HG03139 (cell line): ENCODE data around the gene ZNF277.
"Not testable (repeated sequence)": the region's sequence is repeated elsewhere in the genome, so short reads cannot be mapped to it uniquely, and the experiment has no call there.

Experiments used
- ATAC-seq: cut with Tn5 transposase; IDR thresholded peaks from one replicate; pipeline ENCODE4 v1.9.1; 2021; ENCODE audit not compliant: unreplicated experiment

ZNF277 gene

DNA sequence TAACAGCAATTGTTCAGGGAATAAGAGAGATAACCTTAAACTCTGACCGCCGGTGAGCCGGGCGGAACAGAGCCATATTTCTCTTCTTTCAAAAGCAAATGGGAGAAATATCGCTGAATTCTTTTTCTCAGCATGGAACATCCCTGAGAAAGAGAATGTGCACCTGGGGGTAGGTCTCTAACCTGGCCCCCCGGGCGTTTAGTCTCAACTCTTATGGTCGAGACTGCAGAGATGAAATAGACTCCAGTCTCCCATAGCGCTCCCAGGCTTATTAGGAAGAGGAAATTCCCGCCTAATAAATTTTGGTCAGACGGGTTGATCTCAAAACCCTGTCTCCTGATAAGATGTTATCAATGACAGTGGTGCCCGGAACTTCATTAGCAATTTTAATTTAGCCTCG, 43.5 kb downstream of the ZNF277 start:
- ATAC-seq, result not testable (repeated sequence)

DNA sequence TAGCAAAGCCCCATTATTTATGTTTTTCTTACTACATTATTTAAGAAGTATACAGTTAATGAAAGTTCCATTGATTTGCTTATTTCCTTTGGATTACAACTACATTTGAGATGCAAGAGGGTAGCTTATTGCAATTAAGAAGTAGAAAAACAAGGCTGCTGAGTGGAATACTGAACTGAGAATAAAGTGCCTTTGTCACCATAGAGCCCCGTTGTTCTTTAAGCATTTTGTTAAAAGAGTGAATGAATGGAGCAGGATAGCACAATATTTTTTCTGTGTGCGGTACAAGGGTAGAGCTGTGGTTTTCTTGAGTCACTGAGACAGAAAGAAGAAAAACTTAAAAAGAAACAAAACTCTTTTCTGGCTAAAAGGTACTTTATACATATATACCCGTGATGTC, 45.6 kb downstream of the ZNF277 start:
- no peak for ATAC-seq

DNA sequence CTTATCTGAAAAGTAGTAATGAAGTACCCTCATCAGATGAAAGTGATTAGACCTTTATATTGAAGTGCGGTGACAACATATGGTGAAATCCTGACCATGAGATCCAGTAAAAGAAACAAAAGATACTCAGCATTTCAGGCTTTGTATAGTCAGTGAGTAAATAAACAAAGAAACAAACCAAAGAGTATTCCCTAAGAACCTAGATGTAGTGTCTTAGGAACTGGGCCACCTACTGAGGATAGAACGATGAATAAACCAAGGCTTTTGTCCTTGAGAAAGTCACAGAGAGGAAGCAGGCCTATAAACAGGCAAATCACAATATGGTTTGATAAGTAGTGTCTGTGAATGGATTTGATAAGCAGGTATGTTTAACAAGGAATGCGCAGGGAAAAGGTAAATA, 46.2 kb downstream of the ZNF277 start:
- no peak for ATAC-seq

DNA sequence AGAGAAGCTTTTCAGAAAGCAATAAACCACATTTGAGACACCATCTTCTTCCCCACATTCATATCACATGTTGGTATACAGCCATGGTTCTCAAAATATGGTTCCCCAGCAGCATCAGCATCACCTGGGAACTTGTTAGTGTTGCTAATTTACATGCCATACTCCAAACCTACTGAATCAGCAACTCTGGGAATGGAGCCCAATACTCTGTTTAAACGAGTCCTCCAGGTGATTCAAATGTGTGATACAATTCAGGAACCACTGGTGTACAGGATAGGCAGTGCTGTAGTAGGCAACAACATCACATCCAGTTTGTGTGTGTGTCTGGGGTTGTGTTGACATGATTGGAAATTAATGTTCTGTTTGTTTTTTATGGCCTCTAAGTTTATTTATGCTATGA, 47.7 kb downstream of the ZNF277 start:
- ATAC-seq, result no peak

DNA sequence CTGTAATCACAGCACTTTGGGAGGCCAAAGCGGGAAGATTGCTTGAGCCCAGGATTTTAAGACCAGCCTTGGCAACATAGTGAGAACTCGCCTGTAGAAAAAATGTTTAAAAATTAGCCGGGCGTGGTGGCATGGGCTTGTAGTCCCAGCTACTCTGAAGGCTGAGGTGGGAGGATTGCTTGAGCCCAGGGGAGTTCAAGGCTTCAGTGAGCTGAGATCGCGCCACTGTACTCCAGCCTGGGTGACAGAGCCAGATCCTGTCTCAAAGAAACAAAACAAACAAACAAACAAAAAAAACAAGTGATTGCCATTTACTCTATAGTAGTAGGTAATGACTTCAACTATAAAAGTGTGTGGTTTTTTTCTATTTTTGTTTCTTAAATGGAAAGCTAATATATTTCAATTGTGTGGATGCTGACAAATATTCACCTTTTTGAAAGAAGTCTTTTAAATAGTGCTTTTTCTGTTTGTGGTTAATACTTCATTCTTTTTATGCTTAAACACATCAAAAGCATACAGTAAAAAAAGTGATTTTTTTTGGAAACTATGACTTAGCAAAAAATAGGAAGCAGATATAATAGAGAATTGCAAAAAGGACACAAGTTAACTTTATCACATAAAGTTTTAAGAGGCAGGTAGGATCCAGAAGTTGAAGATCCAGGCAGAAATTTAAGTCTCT, 48.4 kb downstream of the ZNF277 start:
- no peak for ATAC-seq

DNA sequence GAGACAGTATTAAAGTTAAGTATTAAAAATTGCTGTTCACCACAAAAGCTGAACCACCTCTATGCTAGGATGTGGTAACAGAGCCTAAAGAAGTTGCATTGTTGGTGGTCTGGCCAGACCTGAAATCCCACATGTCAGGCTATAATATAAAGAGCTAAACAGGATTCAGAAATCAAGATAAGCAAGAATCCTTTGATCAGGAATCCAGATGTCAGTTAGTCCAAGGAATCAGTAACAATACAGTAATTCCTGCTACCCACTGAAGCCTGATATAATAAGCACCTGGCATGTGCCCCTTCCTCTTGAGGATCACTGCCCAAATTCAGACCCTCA, 48.9 kb downstream of the ZNF277 start:
- ATAC-seq, result no peak

DNA sequence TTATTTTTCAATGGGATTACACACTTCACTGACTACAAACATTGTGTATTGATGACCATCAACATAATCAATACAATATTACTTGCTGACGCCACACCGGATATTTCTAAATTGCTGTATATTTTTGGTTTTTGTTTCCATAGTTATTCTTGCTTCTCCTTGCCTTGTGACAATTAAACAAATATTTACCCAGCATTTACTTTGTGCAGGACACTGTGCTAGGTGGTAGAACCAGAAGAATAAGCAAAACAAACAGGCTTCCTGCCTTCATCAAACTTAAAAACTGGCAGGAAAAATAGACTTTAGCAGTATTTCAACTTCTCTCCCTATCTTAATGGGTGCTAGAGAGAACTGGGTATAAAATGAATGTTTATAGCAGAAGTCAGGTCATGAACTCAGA, 50.6 kb downstream of the ZNF277 start:
- no peak for ATAC-seq

DNA sequence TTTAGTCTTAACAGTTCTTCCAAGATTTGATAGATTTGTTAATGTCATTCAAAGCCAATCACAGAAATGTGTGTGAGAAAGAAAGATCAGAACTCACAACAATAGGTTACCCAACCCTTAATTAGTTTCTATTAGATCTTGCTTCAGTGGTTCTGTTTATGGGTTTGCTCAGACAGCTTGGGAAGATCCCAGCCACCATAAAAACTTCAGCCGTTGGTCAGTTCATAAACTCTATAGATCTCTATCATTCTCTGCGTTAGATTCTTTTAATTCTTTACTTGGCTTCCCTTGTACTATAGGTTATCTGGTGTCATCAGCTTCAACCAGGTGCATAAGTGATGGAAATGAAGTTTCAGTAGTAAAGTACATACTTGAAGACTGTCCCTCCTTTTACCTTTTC, 54.4 kb downstream of the ZNF277 start:
- no peak for ATAC-seq

DNA sequence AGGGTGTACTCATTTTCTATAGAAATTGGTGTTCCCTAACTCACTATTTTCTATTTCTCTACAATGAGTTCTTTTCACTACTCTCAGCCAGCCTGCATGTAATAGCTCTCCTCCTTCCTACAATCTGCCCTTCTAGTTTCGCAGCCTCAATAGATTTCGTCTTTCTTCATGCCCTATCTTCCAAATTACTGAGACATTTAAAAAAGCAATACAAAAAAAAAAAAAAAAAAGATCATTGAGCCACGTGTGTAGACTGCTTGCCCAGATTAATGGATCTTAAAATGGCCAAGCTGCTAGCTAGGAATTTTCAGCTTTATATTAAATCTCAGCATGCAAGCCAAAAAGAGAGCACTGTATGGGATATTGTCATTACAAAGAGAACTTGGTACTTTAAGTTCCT, 55.5 kb downstream of the ZNF277 start:
- ATAC-seq, result no peak

DNA sequence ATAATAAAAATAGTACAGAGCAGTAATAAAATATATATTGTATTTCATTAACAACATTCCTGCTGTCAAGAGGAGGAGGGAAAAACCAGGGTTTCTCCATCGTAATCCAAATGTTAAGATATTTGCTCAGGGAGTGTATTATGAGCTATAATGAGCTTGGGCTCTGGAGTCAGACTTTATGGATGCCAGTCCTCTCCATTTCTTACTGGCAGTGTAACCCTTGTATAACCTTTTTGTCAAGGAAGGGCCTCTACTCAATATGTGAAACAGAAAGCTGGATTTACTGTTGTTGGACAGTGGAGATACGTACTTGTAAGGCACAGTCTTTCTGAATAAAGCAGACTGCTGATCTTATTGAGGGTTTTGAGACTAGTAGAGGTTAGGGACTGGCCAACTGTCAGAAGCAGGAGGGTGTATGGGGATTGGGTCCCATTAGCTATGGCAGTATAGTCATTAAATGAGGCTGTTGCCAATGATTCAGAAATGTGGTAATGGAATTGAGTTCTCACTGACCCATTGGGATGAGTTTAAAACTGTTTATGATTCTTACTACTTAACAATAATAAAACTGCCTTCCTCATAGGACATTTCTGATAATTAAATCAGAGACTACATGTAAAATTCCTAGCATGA, 56.5 kb downstream of the ZNF277 start:
- no peak for ATAC-seq

DNA sequence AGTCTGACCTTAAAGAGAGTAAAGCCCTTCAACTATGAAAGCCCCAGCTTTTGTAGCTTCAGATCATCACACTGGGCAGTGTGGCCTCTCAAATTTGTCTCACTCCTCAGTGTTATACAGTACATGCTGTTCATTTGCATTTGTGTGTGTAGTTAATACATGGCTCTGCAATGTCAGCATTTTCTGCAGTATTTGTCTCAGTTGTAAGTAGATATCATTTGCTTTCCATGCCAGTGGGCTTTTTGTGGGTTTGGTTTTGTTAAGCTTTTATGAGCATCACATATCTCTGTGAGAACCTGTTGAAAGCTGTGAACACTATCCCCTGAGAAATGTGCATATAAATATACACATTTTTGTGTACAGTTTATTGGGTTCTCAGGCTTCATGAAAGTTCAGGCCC, 57.0 kb downstream of the ZNF277 start:
- ATAC-seq, result no peak

DNA sequence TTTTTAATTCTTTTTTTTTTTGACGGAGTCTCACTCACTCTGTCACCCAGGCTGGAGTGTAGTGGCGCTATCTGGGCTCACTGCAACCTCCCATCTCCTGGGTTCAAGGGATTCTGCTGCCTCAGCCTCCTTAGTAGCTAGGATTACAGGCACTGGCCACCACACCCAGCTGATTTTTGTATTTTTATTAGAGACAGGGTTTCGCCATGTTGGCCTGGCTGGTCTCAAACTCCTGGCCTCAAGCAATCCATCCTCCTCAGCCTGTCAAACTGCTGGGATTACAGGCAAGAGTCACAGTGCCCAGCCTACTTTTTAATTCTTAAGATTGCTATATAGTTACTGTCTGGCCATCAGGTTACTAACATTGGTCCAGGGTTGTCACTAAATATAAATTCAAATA, 59.6 kb downstream of the ZNF277 start:
- ATAC-seq, result no peak

DNA sequence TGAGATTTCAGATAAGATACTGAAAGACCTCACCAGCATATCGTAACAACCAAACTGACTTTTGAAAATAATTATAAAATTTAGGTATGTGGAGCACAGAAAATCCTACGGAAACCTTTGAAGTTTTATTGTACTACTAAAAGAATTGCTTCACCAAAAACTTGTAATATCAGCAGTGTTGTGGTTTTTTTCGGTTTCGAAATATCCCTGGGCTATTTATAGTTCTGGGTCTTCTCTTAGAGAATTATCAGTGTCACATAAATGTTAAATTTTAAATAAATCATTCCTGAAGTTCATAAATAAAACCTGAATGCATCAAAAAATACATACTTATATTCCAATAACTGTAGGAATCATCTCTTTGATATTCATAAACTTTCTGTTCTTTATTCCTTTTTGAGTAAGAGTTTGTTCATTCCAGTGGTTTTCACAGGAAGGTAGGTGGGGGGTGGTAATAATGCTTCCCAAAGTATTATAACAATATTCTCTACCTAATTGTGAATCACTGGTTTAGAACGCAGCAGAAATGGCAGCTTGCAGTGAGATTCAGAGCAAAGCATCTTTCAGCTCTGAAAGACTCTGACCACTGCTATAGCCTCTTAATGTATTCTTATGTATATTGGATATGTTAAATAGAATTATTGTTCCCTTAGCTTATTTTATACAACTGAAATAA, 60.2 kb downstream of the ZNF277 start:
- no peak for ATAC-seq

DNA sequence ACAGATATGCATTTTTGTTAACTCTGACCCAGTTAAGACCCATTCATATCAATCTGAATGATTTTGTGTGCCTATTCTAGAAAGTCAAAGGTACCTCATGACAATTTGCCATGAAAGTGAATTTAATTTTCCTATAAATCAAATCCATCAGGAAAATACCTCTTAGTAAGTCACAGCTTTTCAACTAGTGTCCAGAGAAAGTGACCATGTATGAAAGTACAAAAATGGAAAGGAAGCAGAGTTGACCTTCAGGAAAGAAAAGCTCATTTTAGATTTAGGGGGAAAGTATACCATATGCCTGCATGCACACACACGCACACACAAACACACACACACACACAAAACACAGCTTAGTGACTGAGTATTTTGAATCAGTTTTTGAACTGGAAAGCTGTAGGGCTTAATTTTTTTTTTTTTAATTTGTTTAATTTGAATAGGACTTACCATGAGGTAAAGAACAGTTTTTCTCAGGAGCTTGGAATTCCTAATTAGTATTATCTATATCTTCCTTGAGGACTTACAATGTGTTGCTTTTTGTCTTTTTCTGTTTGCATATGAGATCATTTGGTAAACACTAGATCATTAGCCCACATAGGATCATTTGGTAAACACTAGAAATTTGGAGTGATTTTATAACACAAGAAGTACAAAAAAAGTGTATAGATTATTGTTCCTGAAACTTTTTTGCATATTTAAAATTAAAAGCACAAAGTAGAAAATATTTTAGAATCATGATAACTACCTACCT, 61.6 kb downstream of the ZNF277 start:
- ATAC-seq, result no peak

DNA sequence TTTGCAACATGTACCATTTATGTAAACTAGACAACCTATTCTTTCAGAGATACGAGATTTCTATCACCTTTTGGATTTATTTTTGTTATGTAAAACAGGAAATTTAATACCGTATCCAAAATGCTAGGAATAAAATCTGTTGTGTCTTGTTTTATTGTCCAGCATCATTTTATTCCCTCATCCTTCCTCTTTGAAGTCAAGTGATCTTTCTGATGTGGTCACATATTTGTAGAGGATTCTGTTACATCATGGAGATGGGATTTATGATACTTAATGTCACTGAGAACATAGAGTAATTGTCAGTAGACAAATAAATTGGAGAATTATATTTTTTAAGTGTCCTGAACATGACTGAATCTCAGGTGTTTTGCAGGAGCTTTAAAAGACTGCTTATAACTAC, 64.7 kb downstream of the ZNF277 start:
- ATAC-seq, result no peak

DNA sequence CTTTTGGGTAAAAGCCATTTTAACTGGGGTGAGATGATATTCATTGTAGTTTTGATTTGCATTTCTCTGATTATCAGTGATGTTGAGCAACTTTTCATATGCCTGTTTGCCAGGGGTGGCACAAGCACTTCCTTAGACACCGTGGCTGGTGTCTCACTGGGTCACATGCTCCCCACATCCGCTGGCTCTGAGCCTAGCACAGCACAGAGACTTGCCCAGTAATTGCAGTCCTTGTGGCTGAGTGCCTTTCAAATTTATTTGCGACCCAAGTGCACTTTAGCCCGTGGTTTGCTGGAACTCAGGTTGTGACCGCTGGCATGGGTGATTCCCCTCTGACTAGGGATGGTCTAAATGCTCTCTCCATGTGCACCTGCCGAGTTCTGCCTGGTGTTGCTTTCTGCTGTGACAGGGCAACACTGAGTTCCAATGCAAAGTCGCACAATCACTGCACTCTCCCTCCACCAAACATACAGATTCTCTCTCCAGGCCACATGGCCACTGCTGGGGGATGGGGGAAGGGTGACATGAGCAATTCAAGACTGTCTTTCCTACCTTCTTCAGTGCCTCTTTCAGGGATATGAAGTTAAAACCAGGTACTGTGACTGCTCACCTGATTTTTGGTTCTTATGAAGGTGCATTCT, 66.5 kb downstream of the ZNF277 start:
- ATAC-seq, result no peak

DNA sequence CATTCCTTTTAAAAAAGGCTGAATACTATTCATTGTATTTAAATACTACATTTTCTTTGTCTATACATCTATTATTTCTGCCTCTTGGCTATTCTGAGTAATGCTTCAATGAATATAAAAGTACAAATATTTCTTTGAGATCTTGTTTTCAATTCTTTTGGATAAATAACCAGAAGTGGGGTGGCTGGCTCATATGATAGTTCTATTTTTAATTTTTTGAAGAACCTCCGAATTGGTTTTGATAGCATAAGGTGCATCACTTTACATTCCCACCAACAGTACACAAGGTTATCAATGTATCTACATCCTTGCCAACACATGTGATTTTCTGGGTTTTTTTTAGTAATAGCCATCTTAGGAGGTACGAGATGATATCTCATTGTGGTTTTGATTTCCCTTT, 72.5 kb downstream of the ZNF277 start:
- ATAC-seq, result no peak

DNA sequence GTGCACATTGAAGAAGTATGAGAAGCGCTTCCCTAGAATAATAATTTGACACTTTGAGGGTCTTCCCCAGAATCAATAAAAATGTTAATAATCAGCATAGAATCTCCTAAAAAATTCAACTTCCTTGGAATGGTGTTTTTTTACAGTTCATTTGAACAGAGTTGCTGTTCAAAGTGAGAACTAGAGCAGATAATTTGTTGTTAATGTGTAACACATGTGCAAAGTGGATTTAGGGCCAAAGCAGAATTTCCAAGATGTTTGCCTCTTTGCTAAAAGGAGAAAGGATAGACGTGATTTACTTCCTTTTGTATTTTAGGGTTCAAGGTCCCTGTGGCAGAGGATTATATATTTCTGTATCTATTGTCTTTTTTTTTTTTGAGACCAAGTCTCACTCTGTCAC, 73.8 kb downstream of the ZNF277 start:
- ATAC-seq, result no peak

DNA sequence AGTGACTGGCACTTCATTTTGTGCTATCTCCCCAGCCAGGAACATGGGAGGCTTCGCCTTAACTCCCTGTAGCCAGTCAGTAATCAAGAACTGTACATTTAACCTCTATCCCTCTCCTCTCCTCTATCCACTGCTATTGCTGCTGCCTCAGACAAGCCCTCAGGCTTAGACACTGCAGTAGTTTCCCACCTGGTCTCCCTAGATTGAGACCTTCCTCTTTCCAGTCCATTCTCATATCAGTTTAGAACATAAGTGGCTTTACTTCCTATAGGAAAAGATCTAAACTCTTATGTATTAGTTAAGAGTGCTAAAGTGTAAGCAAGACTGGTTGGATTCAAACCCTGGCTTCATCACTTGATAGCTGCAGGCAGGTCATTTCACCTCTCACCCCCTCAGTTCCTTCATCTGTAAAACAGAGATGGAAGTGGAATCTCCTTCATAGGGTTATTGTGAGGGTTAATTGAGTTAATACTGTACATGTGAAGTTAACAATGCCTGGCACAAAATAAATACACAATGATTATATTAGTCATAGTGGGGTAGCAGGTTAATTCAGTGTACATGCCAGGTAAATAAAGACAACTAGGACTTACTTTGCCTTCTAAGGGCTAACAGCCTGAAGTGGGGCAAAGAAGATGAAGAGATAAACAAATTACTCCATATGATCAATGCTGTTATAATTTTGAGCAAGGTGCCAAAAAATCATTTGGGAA, 76.1 kb downstream of the ZNF277 start:
- no peak for ATAC-seq

DNA sequence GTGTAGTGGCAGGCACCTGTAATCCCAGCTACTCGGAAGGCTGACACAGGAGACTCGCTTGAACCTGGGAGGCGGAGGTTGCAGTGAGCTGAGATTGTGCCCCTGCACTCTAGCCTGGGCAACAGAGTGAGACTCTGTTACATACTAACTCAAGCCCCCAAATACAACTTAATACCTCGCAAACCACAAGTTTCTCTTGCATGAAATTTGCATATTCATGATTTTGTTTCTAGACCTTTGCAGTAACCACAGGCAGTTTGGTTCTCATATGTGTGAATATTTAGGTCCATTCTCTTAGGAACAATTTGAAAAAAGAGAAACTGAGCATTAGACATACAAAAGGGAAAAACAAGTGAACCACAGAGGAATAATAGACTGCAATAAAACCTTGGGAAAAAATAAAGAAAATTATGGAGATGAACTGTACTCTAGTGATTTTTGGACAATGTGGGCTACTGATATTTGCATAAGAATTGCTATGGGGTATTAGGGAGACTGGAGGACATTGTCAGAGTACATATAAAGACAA, 77.0 kb downstream of the ZNF277 start:
- ATAC-seq, result peak; percentile 49
